Activated CD8-positive, alpha-beta memory T cell treated with anti-CD3 and anti-CD28 coated beads, Interleukin-2, amount 50 U/mL, for 1 hour (primary cell): Measurements from ENCODE around the gene MYCBP2.
"Not testable (repeated sequence)": the region's sequence is repeated elsewhere in the genome, so short reads cannot be mapped to it uniquely, and the experiment has no call there.

ENCODE experiments used
- DNase-seq: peaks from one replicate; pipeline ENCODE4 v3.0.0-alpha.2; 2020; ENCODE audit errors: extremely low read depth

MYCBP2 gene

DNA sequence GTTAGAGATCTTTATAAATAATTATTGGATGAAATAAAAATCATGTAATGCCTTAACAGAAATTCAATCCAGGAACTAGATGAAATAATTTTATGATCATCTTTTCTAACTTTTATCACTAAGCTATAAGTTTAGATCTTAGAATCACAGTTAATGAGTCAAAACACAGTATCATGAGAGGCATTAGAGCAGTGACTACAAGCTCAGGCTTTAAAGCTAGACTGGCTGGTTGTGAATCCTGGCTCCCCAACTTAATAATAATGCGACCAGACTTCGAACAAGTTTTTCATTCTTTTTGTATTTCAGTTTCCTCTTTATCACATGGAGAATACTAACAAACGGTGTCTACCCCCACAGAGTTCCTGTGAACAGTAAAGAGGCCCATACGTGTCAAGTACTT lies 108.6 kb downstream of the MYCBP2 start:
- no peak for DNase-seq

DNA sequence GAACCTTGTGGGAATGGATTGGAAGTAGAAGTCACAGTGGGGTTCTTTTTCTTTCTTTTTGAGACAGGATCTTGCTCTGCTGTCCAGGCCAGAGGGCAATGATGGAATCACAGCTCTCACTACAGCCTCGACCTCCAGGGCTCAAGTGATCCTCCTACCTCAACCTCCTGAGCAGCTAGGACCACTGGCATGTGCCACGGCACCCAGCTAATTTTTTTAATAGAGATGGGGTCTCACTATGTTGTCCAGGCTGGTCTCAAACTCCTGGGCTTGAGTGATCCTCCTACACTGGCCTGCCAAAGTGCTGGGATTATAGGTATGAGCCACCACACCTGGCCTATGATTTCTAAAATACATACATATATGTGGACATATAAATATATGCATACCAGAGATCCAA lies 111.4 kb downstream of the MYCBP2 start:
- DNase-seq: no peak

DNA sequence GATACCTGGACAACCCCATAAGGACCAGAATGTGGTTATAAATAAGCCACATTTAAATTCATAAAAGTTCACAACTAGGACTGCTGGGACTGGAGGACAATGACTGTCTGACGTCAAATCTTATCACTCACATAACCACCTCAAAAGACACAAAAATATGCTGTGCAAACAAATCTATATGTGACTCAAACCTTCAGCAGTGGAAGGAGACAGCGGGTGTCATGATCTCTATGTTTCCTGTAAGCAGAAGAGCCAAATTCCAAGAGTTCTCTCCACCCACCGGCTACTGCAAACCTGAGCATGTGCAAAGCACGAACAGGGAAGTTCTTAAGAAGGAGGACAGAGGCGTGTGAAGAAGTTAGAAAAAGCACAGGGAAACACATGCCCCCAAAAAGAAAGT lies 113.2 kb downstream of the MYCBP2 start:
- DNase-seq: no peak

DNA sequence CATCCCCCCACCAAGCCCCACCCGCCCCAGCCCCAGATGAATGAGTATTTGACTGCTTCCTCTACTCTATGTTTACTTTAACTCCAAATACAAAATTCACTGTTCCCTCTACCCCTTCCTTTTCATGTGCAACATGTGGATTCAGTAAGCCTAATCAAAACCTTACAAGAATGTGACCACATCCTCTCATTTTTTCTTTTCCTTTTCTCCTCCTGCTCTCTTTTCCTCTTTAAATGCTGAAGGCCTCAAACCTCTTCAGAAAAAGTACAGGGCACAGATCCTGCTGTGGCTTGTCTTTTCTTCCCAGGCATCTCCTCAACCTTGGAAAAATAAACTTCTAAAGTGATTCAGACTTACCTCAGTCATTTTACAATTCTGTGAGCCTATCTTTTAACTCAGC lies 119.0 kb downstream of the MYCBP2 start:
- DNase-seq: no peak

DNA sequence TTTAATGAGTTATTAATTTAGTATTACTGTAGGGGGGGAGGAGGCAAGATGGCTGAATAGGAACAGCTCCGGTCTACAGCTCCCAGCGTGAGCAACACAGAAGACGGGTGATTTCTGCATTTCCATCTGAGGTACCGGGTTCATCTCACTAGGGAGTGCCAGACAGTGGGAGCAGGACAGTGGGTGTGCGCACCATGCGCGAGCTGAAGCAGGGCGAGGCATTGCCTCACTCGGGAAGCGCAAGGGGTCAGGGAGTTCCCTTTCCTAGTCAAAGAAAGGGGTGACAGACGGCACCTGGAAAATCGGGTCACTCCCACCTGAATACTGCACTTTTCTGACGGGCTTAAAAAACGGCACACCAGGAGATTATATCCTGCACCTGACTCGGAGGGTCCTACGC lies 127.9 kb downstream of the MYCBP2 start:
- DNase-seq: not testable (repeated sequence)

- DNase-seq: no peak
Measured at GRCh38 chr13:77196052-77196618, 130.8 kb downstream of the MYCBP2 start.

DNA sequence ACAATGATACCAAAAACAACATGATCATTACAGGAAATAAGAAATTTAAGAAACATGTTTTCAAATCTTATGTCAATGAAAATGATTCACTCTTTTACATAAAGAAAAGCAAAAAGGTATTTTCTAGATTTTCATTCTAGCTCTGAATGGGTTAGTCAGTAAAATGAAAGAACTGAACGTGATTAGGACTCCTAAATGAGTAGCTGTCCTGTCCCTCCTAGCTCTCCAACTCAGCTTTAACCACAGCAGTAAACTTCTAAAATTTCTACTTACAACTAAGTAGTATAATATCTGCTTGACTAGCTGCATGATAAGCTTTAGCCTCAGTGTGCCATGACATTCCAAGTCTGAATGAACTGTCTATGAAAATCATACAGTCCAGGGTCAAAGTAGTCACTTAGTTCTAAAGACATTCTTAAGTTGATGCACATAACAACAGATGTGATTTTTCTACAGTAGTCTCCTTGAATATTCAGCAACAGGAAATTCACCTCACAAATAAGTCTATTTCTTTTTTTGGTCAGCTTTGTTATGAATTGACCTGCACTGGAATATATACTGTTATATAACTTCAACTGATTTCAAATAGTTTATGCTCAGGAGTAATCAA lies 136.4 kb downstream of the MYCBP2 start:
- no peak for DNase-seq

DNA sequence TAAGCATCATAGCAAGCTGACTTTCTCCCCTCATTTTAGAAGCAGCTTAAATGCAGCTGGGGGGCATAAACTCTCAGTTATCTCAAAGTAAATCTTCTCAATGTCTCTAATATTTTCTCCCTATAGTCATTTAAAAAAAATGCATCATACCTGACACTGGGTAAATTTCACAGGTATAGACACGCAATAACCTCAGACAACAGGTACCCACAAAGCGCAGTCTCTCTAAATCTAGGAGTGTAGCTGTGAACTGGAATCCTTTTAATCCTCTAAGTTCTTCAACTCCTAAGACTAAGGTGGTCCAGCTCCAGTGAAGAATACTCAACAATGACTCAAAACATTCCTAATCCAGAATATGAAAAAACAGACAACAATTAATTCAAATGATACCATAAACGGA lies 141.2 kb downstream of the MYCBP2 start:
- no peak for DNase-seq

GRCh38 chr13:77184455-77184854 lies 142.4 kb downstream of the MYCBP2 start:
- no peak for DNase-seq

- no peak for DNase-seq
Measured at GRCh38 chr13:77180011-77180410, 146.9 kb downstream of the MYCBP2 start.

DNA sequence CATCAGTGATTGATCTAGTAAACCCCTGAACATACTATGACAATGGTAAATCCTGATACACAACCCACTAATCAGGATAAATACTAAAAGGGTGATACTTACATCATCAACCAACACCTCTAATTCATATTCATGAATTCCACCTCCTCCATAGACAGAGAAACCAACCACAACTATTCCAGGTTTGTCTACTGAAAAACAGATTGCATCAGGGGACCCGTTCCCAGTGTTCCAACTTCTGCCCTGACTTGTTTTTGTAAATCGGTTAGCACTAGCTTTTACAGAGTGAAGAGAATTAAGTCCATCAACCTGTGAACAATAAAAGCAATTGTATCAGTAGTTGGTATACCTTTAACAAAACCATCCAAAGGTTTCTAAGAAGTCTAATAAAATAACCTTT lies 149.2 kb downstream of the MYCBP2 start:
- DNase-seq: no peak

DNA sequence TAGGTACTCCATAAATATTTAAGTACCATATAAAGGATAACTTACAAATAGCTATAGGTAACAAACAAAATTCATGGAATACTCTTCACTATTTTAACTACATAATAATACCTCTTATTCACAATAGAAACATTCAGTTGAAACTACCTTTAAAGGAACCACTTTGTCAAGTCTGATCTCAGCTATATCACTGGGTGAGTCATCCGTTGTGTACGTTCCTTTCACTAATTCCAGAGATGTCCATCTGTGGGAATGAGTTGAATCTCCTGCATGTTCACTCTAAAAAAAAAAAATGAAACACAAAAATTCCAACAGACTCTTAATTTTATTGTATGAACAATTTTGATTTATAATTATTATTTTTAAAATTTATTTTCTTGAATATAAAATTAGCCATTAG lies 150.5 kb downstream of the MYCBP2 start:
- DNase-seq: no peak

DNA sequence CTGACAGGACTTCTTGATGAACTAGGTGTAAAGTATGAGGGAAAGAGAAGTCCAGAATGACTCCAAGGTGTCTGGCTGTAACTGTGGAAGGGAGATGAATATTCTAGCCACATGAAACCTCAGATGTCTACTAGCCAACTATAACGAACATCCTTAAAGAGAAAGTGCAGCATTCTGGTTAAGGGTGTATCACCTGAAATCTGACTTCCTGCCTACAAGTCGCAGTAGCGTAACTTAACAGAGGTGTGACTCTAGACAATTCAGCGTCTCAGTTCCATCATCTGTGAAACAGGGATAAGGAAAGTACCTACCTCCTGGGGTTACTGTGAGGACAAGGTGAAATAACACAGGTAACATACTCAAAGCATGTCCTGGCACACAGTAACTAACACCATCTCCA lies 154.2 kb downstream of the MYCBP2 start:
- DNase-seq: no peak

DNA sequence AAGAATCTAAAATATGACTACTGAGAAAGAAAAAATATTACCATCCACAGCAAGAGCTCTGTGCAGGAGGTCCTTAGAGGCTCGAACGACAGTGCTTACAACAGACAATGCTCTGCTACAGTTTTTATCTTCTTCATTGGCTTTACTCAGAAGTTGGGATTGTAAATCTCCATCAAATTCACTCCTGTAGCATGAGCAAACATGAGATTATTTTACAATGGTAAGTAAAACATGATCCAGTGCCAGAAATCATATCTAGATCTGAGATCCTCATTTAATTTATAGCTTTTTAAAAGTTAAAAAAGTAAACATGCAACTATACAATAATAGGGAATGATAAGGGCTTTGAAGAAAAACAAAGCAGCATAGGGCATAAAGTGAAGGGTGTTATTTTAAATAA lies 155.4 kb downstream of the MYCBP2 start:
- no peak for DNase-seq

- DNase-seq: no peak
Measured at GRCh38 chr13:77168237-77168636, 158.7 kb downstream of the MYCBP2 start.

- DNase-seq: no peak
Measured at GRCh38 chr13:77150651-77151050, 176.2 kb downstream of the MYCBP2 start.

DNA sequence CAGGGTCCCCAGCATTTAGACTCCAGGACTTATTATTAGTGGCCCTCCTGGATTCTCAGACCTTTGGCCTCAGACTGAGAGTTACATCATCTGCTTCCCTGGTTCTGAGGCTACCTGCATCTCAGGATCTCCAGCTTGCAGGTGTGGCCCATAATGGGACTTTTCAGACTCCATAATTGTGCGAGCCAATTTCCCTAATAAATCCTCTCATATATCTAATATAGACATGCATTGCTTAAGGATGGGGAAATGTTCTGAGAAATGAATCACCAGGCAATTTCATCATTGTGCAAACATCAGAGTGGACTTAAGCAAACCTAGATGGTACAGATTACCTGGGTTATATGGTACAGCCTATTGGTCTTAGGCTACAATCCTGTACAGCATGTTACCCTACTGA lies 183.5 kb downstream of the MYCBP2 start:
- DNase-seq: no peak

DNA sequence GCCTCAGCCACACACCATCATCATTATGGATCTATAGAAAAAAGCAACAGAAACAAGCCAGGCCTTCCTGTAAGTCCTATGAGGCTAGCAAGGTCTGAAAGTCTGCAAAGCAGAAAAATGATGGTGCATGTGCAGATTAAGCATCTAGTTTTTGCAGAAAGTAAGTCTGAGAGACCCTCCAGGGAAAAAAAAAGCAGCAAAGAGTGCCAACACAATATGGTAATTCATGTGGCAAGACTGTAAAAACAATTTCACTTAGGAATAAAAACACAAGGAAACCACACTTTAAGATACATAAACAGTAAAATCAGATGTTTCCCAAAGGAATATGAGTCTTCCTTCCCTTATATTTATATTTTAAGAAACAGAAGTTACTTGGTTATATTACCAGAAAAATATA lies 187.6 kb downstream of the MYCBP2 start:
- DNase-seq: no peak

GRCh38 chr13:77138813-77139212 lies 188.1 kb downstream of the MYCBP2 start:
- DNase-seq: no peak

DNA sequence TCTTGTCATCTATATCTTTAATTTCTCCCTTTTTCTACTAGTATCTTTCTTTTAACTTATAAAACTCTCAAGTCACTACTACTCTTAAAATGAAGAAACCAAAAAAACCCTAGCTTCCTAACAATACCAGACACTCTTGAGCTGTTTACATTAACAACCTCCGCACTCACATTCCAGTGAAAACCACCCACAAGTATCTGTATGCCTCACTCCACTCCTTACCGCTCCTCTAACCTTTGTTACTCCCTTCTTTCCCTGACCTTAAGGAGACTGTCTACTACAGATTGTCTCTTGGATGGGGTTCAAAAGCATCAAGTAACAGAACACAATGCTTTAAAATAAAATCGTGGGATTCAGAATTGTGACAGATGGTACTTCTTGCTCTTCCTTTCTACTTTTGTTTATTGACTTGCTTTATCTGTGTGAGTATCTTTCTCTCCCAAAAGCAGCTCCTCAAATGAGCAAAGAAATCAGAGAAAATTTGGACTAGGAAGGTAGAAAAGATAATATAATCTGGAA lies 189.9 kb downstream of the MYCBP2 start:
- DNase-seq: no peak

DNA sequence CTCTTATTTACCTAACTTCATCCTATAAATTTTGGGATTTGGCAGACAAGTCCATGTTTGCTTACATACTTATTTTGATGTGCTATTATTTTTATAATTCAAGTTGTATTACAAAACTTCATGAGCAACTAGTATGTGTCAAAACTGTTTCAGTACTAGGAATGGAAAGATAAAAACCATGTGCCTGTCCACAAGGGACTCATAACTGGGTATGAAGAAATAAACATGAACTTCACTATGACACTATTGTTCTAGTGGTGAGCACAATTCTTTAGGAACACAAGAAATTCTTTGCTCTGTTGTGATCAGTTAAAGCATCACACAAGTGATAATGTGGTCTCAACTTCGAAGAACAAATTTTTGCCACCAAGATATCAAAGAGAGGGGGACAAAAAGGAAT lies 202.5 kb downstream of the MYCBP2 start:
- DNase-seq: no peak

GRCh38 chr13:77118134-77118533 lies 208.8 kb downstream of the MYCBP2 start:
- no peak for DNase-seq

GRCh38 chr13:77114271-77114670 lies 212.6 kb downstream of the MYCBP2 start:
- DNase-seq: no peak

DNA sequence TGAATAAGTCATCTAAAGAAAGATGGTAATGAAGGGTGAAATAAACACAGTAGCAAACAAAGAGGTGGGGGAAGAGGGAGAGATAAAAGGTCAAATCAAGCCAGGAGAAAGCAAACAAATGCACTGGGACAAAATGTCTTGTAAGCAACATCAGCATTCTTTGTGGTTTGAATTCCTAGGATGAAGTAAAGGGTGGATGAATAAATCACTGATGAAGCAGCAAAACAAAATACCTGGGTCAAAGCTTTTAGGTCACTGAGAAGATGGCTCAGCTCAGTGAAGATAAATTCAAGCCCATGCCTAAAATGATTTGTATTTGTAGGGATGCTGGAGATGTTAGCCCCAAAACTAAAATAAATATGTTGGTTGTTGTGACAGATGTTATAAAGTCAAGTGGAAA lies 213.4 kb downstream of the MYCBP2 start:
- DNase-seq: no peak
